ENCODE measurements around the gene PDXK.

The PDXK gene

GRCh38 chr21:43808367-43808766, 89.4 kb downstream of the PDXK start:
- no peak for FAIRE-seq

- FAIRE-seq = no peak
Measured at GRCh38 chr21:43808832-43809251, 89.9 kb downstream of the PDXK start.

GRCh38 chr21:43809346-43809799, 90.4 kb downstream of the PDXK start:
- no peak for FAIRE-seq

GRCh38 chr21:43809853-43810504, 91.0 kb downstream of the PDXK start:
- FAIRE-seq = no peak

- FAIRE-seq = no peak
Measured at GRCh38 chr21:43810505-43811261, 91.8 kb downstream of the PDXK start.

- no peak for FAIRE-seq
Measured at GRCh38 chr21:43811262-43812105, 92.6 kb downstream of the PDXK start.
